Upper lobe of right lung (tissue), 1 donor: Measurements from ENCODE around the gene SPRN. TPM values are rescaled to one million over a fixed set of nuclear protein-coding genes. Genes with fewer than 3 reads are reported as not detected.
"Not testable (repeated sequence)": the region's sequence is repeated elsewhere in the genome, so short reads cannot be mapped to it uniquely, and the experiment has no call there.

Experiments used
- ATAC-seq: fragments of 200-7000 bp; cut with Tn5 transposase; one replicate; pipeline ENCODE4 v1.9.1; 2020; ENCODE audit warnings: mild to moderate bottlenecking, moderate library complexity
- DNase-seq: peaks from one replicate; pipeline ENCODE4 v3.0.0-alpha.2; 2020
- H3K27ac ChIP-seq: fragments of 200-600 bp; one replicate; pipeline ENCODE4 v1.8.0; 2022
- H3K27me3 ChIP-seq: fragments of 200-600 bp; one replicate; pipeline ENCODE4 v1.8.0; 2022; ENCODE audit warnings: mild to moderate bottlenecking
- H3K36me3 ChIP-seq: fragments of 200-600 bp; one replicate; pipeline ENCODE4 v1.8.0; 2022
- H3K4me1 ChIP-seq: fragments of 200-600 bp; one replicate; pipeline ENCODE4 v1.8.0; 2022
- H3K4me3 ChIP-seq: fragments of 200-600 bp; one replicate; pipeline ENCODE4 v1.8.0; 2022; ENCODE audit warnings: mild to moderate bottlenecking
- H3K9me3 ChIP-seq: fragments of 200-600 bp; one replicate; pipeline ENCODE4 v1.8.0; 2022
- intact Hi-C: fragments of 100-400 bp; cut with DNase I; formaldehyde crosslinking; loops from one replicate; pipeline ENCODE4 v1.11.0; 2022
- microRNA-seq: library from miRNA; unstranded; fragments of <30 nt; microRNA quantifications from one replicate; pipeline ENCODE4 v1.2.0, GENCODE V29; 2020; ENCODE audit warnings: borderline microRNAs expressed
- total RNA-seq: library from RNA; stranded (reverse); fragmentation: NEBNext Ultra II Directional; extraction: Animal tissue kit (Norgen Biotek cat#: 25700); gene quantifications from one replicate; pipeline ENCODE4 v1.2.1, GENCODE V29; 2021
- TF ChIP-seq, protein P1 (sequence below): fragments of 200-600 bp; IDR thresholded peaks from one replicate; pipeline ENCODE4 v1.8.0; 2022; ENCODE audit warnings: antibody characterized with exemption
- donor health status: DM: no; HTN: yes; CAD: no; lungs with severe emphysema.

Gene SPRN
- total RNA-seq, 1 donor from 2014 or later = not detected

- Histone ChIP-seq H3K9me3 (no peaks in the 10 kb centered on the region), H3K4me3 (no peak overlapping the region), H3K36me3 (no peaks in the 10 kb centered on the region), H3K27me3 (no peaks in the 10 kb centered on the region), H3K4me1 (peaks cover 17% of the 10 kb centered on the region), H3K27ac (no peak overlapping the region)
- ATAC-seq = no peak
- TF ChIP-seq, protein P1, sequence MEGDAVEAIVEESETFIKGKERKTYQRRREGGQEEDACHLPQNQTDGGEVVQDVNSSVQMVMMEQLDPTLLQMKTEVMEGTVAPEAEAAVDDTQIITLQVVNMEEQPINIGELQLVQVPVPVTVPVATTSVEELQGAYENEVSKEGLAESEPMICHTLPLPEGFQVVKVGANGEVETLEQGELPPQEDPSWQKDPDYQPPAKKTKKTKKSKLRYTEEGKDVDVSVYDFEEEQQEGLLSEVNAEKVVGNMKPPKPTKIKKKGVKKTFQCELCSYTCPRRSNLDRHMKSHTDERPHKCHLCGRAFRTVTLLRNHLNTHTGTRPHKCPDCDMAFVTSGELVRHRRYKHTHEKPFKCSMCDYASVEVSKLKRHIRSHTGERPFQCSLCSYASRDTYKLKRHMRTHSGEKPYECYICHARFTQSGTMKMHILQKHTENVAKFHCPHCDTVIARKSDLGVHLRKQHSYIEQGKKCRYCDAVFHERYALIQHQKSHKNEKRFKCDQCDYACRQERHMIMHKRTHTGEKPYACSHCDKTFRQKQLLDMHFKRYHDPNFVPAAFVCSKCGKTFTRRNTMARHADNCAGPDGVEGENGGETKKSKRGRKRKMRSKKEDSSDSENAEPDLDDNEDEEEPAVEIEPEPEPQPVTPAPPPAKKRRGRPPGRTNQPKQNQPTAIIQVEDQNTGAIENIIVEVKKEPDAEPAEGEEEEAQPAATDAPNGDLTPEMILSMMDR = no peak
- intact Hi-C loops = no loop called here
- DNase-seq = no peak
Observed at GRCh38 chr10:133377025-133377817, 47.2 kb downstream of the SPRN start.

- ATAC-seq, H3K27me3 ChIP-seq, H3K4me3 ChIP-seq, intact Hi-C loops, H3K36me3 ChIP-seq, H3K27ac ChIP-seq, DNase-seq, H3K9me3 ChIP-seq: not testable (repeated sequence)
- peaks cover 19% of the 10 kb centered on the region for H3K4me1 ChIP-seq
Observed at GRCh38 chr10:133376183-133376582, 48.2 kb downstream of the SPRN start.

DNA sequence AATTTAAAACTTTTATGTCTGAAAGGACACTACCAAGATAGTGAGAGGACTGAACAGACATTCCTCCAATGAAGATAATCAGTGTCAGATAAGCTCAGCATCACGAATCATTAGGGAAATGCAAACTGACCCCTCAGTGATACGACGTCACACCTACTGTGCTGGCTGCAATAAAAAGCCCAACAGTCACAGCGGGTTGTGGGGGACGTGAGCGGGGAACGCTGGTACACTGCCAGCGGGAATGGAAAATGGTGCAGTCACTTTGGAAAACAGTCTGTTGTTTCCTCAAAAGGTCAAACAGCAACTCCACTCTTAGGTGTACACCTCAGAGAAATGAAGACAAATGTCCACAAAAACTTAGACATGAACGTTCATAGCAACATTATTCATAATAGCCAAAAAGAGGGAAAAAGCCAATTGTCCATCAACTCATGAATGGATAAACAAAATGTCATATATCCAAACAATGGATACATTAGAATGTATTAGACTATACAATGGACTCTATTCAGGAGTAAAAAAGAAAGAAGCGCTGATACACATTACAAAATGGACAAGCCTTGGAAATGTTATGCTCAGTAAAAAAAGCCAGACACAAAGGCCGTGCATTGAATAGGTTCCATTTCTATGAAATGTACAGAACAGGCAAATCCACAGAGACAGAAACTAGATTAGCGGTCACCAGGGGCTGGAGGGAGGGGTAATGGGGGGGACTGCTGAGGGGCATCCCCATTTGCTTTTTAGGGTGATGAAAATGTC, 48.9 kb downstream of the SPRN start:
- Histone ChIP-seq H3K27me3 (no peaks in the 10 kb centered on the region), H3K4me3 (no peak overlapping the region), H3K27ac (no peak overlapping the region), H3K9me3 (no peaks in the 10 kb centered on the region), H3K36me3 (peaks cover 4% of the 10 kb centered on the region), H3K4me1 (peaks cover 19% of the 10 kb centered on the region)
- intact Hi-C loops = no loop called here
- ATAC-seq = no peak
- DNase-seq = no peak
- TF ChIP-seq, protein P1 = no peak

- Histone ChIP-seq H3K4me3 (peak within 1 kb of the TSS; percentile 72), H3K27me3 (no peaks in the 10 kb centered on the region), H3K9me3 (no peaks in the 10 kb centered on the region), H3K36me3 (peaks cover 25% of the 10 kb centered on the region), H3K27ac (peak within 1 kb of the TSS; percentile 83), H3K4me1 (peaks cover 19% of the 10 kb centered on the region)
- peak; percentile 99 for DNase-seq
- peak; percentile 98 for ATAC-seq
- TF ChIP-seq, protein P1 = no peak
- intact Hi-C loops = no loop called here
Observed at GRCh38 chr10:133373174-133374090, 51.0 kb downstream of the SPRN start, which contains the start of gene ECHS1. ECHS1 (minus strand) TSS chr10:133373354; CDS start chr10:133373333, 21 bp downstream.

GRCh38 chr10:133372507-133372906, 51.9 kb downstream of the SPRN start:
- Histone ChIP-seq H3K4me1 (peaks cover 12% of the 10 kb centered on the region), H3K36me3 (peaks cover 31% of the 10 kb centered on the region), H3K27me3 (no peaks in the 10 kb centered on the region), H3K4me3 (peak overlapping the region; percentile 72), H3K9me3 (no peaks in the 10 kb centered on the region), H3K27ac (no peak overlapping the region)
- ATAC-seq (no peak), DNase-seq (no peak)
- TF ChIP-seq, protein P1 = no peak
- intact Hi-C loops = no loop called here

Small RNA genes within 50 kb of the gene (microRNA-seq; reads per million reads assigned to microRNA genes)
- 0.50 reads per million for gene MIR3944

Other genes with a start within 250 kb of the SPRN start
- not detected for gene UTF1, start 194.4 kb downstream of the SPRN start, total RNA-seq
- 3.4 TPM for gene VENTX, start 186.8 kb downstream of the SPRN start, total RNA-seq
- gene ADAM8, start 147.8 kb downstream of the SPRN start, total RNA-seq = 20.3 TPM
- gene TUBGCP2, start 115.8 kb downstream of the SPRN start, total RNA-seq = 44.6 TPM
- 42.8 TPM for gene ZNF511, start 115.7 kb downstream of the SPRN start, total RNA-seq
- gene CALY, start 87.7 kb downstream of the SPRN start, total RNA-seq = not detected
- not detected for gene PRAP1, start 77.3 kb downstream of the SPRN start, total RNA-seq
- gene FUOM, start 66.6 kb downstream of the SPRN start, total RNA-seq = 21.2 TPM
- gene ECHS1, start 51.3 kb downstream of the SPRN start, total RNA-seq = 55.8 TPM
- 6.0 TPM for gene PAOX, start 45.4 kb downstream of the SPRN start, total RNA-seq
- gene MTG1, start 30.5 kb downstream of the SPRN start, total RNA-seq = 33.0 TPM
- 2.6 TPM for gene SCART1, start 29.3 kb upstream of the SPRN start, total RNA-seq
- gene CYP2E1, start 102.7 kb upstream of the SPRN start, total RNA-seq = 2.1 TPM
- gene SYCE1, start 141.0 kb upstream of the SPRN start, total RNA-seq = 0.87 TPM
- gene FRG2B, start 202.2 kb upstream of the SPRN start, total RNA-seq = not detected